ENCODE measurements around the gene ZNF609.
"Not testable (repeated sequence)": the region's sequence is repeated elsewhere in the genome, so short reads cannot be mapped to it uniquely, and the experiment has no call there.

ZNF609 gene

DNA sequence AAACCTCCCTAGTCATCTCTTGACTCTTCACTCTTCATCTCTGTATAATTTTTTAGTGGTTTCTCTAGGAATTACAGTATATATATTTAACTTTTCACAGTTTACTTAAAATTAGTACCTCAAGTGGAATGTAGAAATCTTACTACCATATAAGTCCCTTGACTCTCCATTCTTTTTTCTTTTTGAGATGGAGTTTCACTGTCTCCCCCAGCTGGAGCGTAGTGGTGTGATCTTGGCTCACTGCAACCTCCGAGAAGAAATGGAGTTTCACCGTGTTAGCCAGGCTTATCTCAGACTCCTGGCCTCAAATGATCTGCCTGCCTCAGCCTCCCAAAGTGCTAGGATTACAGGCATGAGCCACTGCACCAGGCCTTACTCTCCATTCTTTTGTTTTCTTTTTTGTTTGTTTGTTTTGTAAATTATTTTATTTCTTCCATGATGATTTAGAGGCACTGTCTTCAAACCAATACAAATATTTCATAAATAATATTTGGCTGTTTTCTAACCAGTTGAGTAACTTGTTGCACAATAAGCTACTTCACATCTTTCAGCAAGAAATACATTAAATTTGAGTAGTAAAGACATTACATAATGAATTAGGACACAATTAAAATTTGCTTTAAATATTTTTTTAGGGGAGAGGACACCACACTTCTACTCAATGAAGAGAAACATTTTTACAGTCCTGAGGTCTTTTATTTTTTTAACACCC lies 170.2 kb downstream of the ZNF609 start:
- no peak for DNase-seq

GRCh38 chr15:64632639-64633038 lies 172.3 kb downstream of the ZNF609 start:
- DNase-seq = not testable (repeated sequence)

GRCh38 chr15:64633332-64633731 lies 173.0 kb downstream of the ZNF609 start:
- no peak for DNase-seq

- DNase-seq = peak; percentile 51 to 66
Observed at GRCh38 chr15:64634027-64634426, 173.6 kb downstream of the ZNF609 start.

- DNase-seq = peak; percentile 23 to 37
Observed at GRCh38 chr15:64634576-64635498, 174.5 kb downstream of the ZNF609 start.

DNA sequence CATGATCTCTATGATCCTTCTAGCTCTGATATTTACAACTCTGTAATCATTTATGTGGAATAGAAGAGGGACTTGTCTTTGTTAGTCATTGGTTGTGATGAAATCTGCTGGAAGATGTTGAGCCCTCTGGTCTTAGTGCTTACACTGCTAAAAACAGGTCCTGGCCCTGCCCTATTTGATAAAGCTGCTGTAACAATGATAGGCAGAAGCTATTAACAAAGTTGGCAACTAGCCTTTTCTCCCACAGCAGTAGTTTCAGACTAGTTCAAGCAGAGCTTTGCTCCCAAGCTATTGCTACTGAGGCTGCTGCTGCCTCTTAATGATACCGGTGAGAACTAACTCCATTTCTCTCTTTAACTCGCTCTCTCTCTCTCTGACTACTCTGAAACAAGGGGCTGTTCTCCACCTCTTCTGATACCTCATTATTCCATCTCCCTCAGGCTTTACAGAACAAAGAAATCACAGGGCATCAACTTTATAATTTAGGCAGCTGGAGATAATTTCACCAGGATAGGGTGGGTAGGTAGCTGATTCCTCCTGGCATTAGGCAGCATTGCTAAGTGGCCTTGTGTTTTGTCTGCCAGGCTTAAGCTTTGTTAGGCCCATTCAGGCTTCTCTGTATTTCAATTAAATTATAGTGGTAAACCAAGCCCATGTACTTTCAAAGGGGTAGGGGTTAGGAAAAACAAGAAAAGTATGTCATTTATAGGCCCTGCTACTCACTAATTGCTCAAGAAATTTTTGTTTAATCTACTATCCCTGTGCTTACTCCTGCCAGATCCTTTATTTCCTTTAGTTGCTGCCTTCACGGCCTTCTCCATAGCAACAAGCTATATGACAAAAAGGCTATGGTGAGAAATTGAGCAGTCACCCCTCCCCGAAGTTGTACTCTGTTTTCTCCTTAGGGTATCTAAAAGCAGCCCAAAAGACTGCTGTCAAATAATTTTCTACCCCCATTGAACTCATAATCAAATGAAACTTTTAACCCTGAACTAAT lies 175.4 kb downstream of the ZNF609 start:
- no peak for DNase-seq

GRCh38 chr15:64636556-64636955 lies 176.2 kb downstream of the ZNF609 start:
- DNase-seq = no peak

- no peak for DNase-seq
Observed at GRCh38 chr15:64637412-64637811, 177.0 kb downstream of the ZNF609 start.

GRCh38 chr15:64639744-64640143 lies 179.4 kb downstream of the ZNF609 start:
- peak in 1 of 2 donors; percentile 41 for DNase-seq

GRCh38 chr15:64640146-64640871 lies 179.9 kb downstream of the ZNF609 start:
- no peak for DNase-seq

GRCh38 chr15:64642875-64643274 lies 182.5 kb downstream of the ZNF609 start:
- no peak for DNase-seq

DNA sequence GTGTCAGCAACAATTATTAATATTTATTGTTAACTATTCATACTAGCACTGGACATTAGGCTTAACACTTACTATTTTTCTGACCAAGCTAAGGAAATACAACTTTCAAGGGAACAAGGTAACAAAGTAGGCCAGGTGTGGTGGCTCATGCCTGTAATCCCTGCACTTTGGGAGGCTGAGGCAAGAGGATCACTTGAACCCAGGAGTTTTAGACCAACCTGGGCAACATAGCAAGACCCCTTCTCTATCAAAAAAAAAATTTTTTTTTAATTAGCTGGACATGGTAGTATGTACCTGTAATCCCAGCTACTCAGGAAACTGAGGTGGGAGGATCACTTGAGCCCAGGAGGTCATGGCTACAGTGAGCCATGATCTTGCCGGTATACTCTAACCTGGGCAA lies 183.3 kb downstream of the ZNF609 start:
- DNase-seq = no peak

GRCh38 chr15:64644811-64645210 lies 184.4 kb downstream of the ZNF609 start:
- DNase-seq = not testable (repeated sequence)

- no peak for DNase-seq
Observed at GRCh38 chr15:64645995-64646394, 185.6 kb downstream of the ZNF609 start.

DNA sequence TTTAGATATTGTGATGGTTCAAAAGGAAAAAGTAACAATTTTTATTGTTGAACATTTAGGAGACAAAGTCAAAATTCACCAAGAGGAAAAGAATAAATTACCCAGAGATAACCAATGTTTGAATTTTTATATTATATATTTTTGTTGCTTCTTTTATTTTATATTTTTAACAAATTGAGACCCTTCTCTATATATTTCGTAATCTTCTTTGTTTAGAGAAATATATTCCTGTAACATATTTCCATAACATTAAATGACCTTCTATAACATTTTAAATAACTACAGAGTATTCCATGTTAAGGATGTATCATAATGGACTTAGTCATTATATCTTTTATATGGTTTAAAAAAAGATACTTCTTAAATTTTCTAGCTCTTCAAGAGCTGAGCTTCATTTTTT lies 187.0 kb downstream of the ZNF609 start:
- no peak for DNase-seq

DNA sequence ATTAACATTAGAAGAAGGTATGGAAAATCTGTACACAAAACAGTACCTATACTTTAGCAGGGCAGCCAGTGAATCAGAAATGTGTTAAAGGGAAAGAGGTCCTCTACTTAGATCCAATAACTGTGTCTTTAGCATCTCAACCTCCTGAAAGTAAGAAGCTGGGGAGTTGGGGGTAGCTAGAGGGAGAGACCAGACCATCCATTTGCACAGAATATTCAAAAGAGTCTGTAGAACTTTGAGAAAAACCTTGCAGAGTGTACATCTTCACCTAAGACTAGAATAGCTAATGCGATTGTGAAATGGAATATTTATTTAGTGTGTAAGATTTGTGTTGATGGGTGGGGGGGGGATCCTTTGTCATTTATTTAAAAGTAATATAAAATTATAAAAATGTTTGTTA lies 190.2 kb downstream of the ZNF609 start:
- DNase-seq = no peak

GRCh38 chr15:64651601-64652191 lies 191.3 kb downstream of the ZNF609 start:
- peak; percentile 38 to 61 for DNase-seq

GRCh38 chr15:64653757-64654156 lies 193.4 kb downstream of the ZNF609 start:
- DNase-seq = peak in 1 of 2 donors; percentile 30

- no peak for DNase-seq
Observed at GRCh38 chr15:64656508-64656907, 196.1 kb downstream of the ZNF609 start.

DNA sequence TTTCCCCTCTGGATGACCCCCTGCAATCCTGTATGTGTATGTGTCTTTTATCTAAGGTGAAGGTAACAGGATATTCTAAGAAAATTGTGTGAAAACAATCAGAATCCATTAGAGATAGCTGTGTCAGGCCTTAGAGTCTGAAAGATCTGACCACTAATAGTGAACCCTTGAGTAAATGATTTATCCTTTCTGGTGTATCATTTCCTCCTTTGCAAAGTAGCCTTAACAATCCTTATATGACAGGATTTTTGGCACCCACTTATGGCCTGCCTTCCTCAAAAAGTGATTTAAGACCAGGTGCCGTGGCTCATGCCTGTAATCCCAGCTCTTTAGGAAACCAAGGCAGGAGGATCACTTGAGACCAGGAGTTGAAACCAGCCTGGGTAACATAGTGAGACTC lies 204.8 kb downstream of the ZNF609 start:
- DNase-seq = no peak

DNA sequence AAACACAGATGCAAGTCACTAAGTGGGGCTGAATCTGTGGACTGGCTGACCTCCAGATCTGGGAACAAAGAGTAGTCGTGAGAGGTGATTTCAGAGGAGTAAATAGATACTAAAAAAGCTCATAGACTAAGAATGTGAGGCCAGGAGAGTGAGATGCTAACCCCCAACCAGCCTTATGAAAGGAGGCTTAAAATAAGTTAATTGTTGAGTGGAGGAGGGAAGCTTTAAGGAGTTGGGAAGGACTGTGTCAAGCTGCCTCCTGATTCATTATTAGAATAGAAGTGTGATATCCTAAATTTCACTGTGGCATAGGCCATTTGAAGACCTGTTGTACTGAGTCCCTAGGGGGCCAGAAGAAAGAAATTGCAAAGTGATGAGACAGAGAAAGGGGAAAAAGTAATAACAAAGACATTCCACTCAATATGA lies 207.4 kb downstream of the ZNF609 start:
- DNase-seq = no peak

- no peak for DNase-seq
Observed at GRCh38 chr15:64673866-64674265, 213.5 kb downstream of the ZNF609 start.
